Measurements from ENCODE around the gene INTU.

DNA sequence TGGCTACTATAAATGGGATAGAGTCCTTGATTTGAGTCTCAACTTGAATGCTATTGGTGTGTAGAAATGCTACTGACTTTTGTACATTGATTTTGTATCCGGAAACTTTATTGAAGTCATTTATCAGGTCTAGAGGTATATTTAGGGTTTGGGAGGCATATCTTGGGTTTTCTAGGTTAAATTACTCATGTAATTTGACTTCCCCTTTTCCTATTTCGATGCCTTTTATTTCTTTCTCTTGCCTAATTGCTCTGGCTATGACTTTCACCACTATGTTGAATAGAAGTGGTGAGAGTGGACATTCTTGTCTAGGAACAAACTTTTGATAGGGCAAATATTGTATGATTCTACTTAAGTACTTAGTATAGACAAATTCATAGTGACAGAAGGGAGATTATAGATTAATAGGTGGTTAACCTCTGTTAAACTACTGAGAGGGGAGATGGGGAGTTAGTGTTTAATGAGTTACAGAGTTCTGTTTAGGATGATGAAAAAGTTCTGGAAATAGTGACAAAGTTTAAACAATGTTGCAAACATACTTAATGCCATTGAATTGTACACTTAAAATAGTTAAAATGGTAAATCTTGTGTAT is 126.6 kb downstream of the INTU start:
- TF ChIP-seq, protein P1, sequence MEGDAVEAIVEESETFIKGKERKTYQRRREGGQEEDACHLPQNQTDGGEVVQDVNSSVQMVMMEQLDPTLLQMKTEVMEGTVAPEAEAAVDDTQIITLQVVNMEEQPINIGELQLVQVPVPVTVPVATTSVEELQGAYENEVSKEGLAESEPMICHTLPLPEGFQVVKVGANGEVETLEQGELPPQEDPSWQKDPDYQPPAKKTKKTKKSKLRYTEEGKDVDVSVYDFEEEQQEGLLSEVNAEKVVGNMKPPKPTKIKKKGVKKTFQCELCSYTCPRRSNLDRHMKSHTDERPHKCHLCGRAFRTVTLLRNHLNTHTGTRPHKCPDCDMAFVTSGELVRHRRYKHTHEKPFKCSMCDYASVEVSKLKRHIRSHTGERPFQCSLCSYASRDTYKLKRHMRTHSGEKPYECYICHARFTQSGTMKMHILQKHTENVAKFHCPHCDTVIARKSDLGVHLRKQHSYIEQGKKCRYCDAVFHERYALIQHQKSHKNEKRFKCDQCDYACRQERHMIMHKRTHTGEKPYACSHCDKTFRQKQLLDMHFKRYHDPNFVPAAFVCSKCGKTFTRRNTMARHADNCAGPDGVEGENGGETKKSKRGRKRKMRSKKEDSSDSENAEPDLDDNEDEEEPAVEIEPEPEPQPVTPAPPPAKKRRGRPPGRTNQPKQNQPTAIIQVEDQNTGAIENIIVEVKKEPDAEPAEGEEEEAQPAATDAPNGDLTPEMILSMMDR (IDR thresholded peaks at IDR 0.05; ENCODE audit: low read depth, low read length) = no peak
- TF ChIP-seq EZH2phosphoT487 (IDR thresholded peaks at IDR 0.05; ENCODE audit: low read depth) = no peak

Measured in OCI-LY3 (cell line).